ENCODE results near the gene TACC2.
"Not testable (repeated sequence)": the region's sequence is repeated elsewhere in the genome, so short reads cannot be mapped to it uniquely, and the experiment has no call there.

The TACC2 gene

GRCh38 chr10:122203180-122203579, 214.2 kb downstream of the TACC2 start:
- not testable (repeated sequence) for H3K27me3 ChIP-seq (replicated peaks; ENCODE audit: control insufficient read depth, insufficient read depth, low read length, poor library complexity, severe bottlenecking); H3K36me3 ChIP-seq (ENCODE audit: control insufficient read depth, insufficient read depth, low read length); H3K4me1 ChIP-seq (ENCODE audit: control insufficient read depth, insufficient read depth, low read length, poor library complexity, severe bottlenecking); H3K9me3 ChIP-seq (ENCODE audit: control insufficient read depth, low read length); DNase-seq; H3K4me3 ChIP-seq (ENCODE audit: insufficient read depth, low read depth, low read length, poor library complexity, severe bottlenecking); H3K27ac ChIP-seq (ENCODE audit: insufficient read depth, low read length, poor library complexity, severe bottlenecking)

GRCh38 chr10:122204691-122205489, 215.9 kb downstream of the TACC2 start:
- Histone ChIP-seq H3K27me3 (replicated peaks; ENCODE audit: control insufficient read depth, insufficient read depth, low read length, poor library complexity, severe bottlenecking) (no peaks in the 10 kb centered on the region), H3K27ac (ENCODE audit: insufficient read depth, low read length, poor library complexity, severe bottlenecking) (no peak overlapping the region), H3K4me1 (ENCODE audit: control insufficient read depth, insufficient read depth, low read length, poor library complexity, severe bottlenecking) (no peaks in the 10 kb centered on the region), H3K36me3 (ENCODE audit: control insufficient read depth, insufficient read depth, low read length) (no peaks in the 10 kb centered on the region), H3K9me3 (ENCODE audit: control insufficient read depth, low read length) (no peaks in the 10 kb centered on the region), H3K4me3 (ENCODE audit: insufficient read depth, low read depth, low read length, poor library complexity, severe bottlenecking) (no peak overlapping the region)
- no peak for DNase-seq

- no peak overlapping the region for H3K27ac ChIP-seq (ENCODE audit: insufficient read depth, low read length, poor library complexity, severe bottlenecking)
- no peaks in the 10 kb centered on the region for H3K27me3 ChIP-seq (replicated peaks; ENCODE audit: control insufficient read depth, insufficient read depth, low read length, poor library complexity, severe bottlenecking)
- no peaks in the 10 kb centered on the region for H3K36me3 ChIP-seq (ENCODE audit: control insufficient read depth, insufficient read depth, low read length)
- no peak overlapping the region for H3K4me3 ChIP-seq (ENCODE audit: insufficient read depth, low read depth, low read length, poor library complexity, severe bottlenecking)
- H3K9me3 ChIP-seq (ENCODE audit: control insufficient read depth, low read length), result no peaks in the 10 kb centered on the region
- DNase-seq, result no peak
- no peaks in the 10 kb centered on the region for H3K4me1 ChIP-seq (ENCODE audit: control insufficient read depth, insufficient read depth, low read length, poor library complexity, severe bottlenecking)
Measured at GRCh38 chr10:122206471-122207065, 217.6 kb downstream of the TACC2 start.

GRCh38 chr10:122207163-122207562, 218.2 kb downstream of the TACC2 start:
- no peak overlapping the region for H3K4me3 ChIP-seq (ENCODE audit: insufficient read depth, low read depth, low read length, poor library complexity, severe bottlenecking)
- no peaks in the 10 kb centered on the region for H3K9me3 ChIP-seq (ENCODE audit: control insufficient read depth, low read length)
- no peaks in the 10 kb centered on the region for H3K36me3 ChIP-seq (ENCODE audit: control insufficient read depth, insufficient read depth, low read length)
- H3K4me1 ChIP-seq (ENCODE audit: control insufficient read depth, insufficient read depth, low read length, poor library complexity, severe bottlenecking), result no peaks in the 10 kb centered on the region
- H3K27me3 ChIP-seq (replicated peaks; ENCODE audit: control insufficient read depth, insufficient read depth, low read length, poor library complexity, severe bottlenecking), result no peaks in the 10 kb centered on the region
- H3K27ac ChIP-seq (ENCODE audit: insufficient read depth, low read length, poor library complexity, severe bottlenecking), result no peak overlapping the region
- no peak for DNase-seq

- Histone ChIP-seq H3K9me3 (ENCODE audit: control insufficient read depth, low read length) (no peaks in the 10 kb centered on the region), H3K4me3 (ENCODE audit: insufficient read depth, low read depth, low read length, poor library complexity, severe bottlenecking) (no peak overlapping the region), H3K36me3 (ENCODE audit: control insufficient read depth, insufficient read depth, low read length) (no peaks in the 10 kb centered on the region), H3K4me1 (ENCODE audit: control insufficient read depth, insufficient read depth, low read length, poor library complexity, severe bottlenecking) (no peaks in the 10 kb centered on the region), H3K27ac (ENCODE audit: insufficient read depth, low read length, poor library complexity, severe bottlenecking) (no peak overlapping the region), H3K27me3 (replicated peaks; ENCODE audit: control insufficient read depth, insufficient read depth, low read length, poor library complexity, severe bottlenecking) (no peaks in the 10 kb centered on the region)
- no peak for DNase-seq
Measured at GRCh38 chr10:122207596-122207995, 218.6 kb downstream of the TACC2 start.

- no peaks in the 10 kb centered on the region for H3K4me1 ChIP-seq (ENCODE audit: control insufficient read depth, insufficient read depth, low read length, poor library complexity, severe bottlenecking)
- H3K36me3 ChIP-seq (ENCODE audit: control insufficient read depth, insufficient read depth, low read length), result no peaks in the 10 kb centered on the region
- H3K9me3 ChIP-seq (ENCODE audit: control insufficient read depth, low read length), result no peaks in the 10 kb centered on the region
- no peak for DNase-seq
- no peak overlapping the region for H3K4me3 ChIP-seq (ENCODE audit: insufficient read depth, low read depth, low read length, poor library complexity, severe bottlenecking)
- H3K27ac ChIP-seq (ENCODE audit: insufficient read depth, low read length, poor library complexity, severe bottlenecking), result no peak overlapping the region
- H3K27me3 ChIP-seq (replicated peaks; ENCODE audit: control insufficient read depth, insufficient read depth, low read length, poor library complexity, severe bottlenecking), result no peaks in the 10 kb centered on the region
Measured at GRCh38 chr10:122208571-122209430, 219.8 kb downstream of the TACC2 start.

GRCh38 chr10:122210481-122211265, 221.7 kb downstream of the TACC2 start:
- no peaks in the 10 kb centered on the region for H3K36me3 ChIP-seq (ENCODE audit: control insufficient read depth, insufficient read depth, low read length)
- no peaks in the 10 kb centered on the region for H3K9me3 ChIP-seq (ENCODE audit: control insufficient read depth, low read length)
- H3K4me3 ChIP-seq (ENCODE audit: insufficient read depth, low read depth, low read length, poor library complexity, severe bottlenecking), result no peak overlapping the region
- H3K27ac ChIP-seq (ENCODE audit: insufficient read depth, low read length, poor library complexity, severe bottlenecking), result no peak overlapping the region
- no peaks in the 10 kb centered on the region for H3K4me1 ChIP-seq (ENCODE audit: control insufficient read depth, insufficient read depth, low read length, poor library complexity, severe bottlenecking)
- no peaks in the 10 kb centered on the region for H3K27me3 ChIP-seq (replicated peaks; ENCODE audit: control insufficient read depth, insufficient read depth, low read length, poor library complexity, severe bottlenecking)
- no peak for DNase-seq

- no peaks in the 10 kb centered on the region for H3K36me3 ChIP-seq (ENCODE audit: control insufficient read depth, insufficient read depth, low read length)
Measured at GRCh38 chr10:122213364-122213763, 224.4 kb downstream of the TACC2 start.

GRCh38 chr10:122213766-122214165, 224.8 kb downstream of the TACC2 start:
- H3K4me3 ChIP-seq (ENCODE audit: insufficient read depth, low read depth, low read length, poor library complexity, severe bottlenecking), result no peak overlapping the region
- no peaks in the 10 kb centered on the region for H3K27me3 ChIP-seq (replicated peaks; ENCODE audit: control insufficient read depth, insufficient read depth, low read length, poor library complexity, severe bottlenecking)
- no peaks in the 10 kb centered on the region for H3K4me1 ChIP-seq (ENCODE audit: control insufficient read depth, insufficient read depth, low read length, poor library complexity, severe bottlenecking)
- no peaks in the 10 kb centered on the region for H3K9me3 ChIP-seq (ENCODE audit: control insufficient read depth, low read length)
- no peaks in the 10 kb centered on the region for H3K36me3 ChIP-seq (ENCODE audit: control insufficient read depth, insufficient read depth, low read length)
- no peak for DNase-seq
- H3K27ac ChIP-seq (ENCODE audit: insufficient read depth, low read length, poor library complexity, severe bottlenecking), result no peak overlapping the region

More at GRCh38 chr10:122213364-122213763, 224.4 kb downstream of the TACC2 start:
- Histone ChIP-seq H3K4me1 (ENCODE audit: control insufficient read depth, insufficient read depth, low read length, poor library complexity, severe bottlenecking) (no peaks in the 10 kb centered on the region), H3K9me3 (ENCODE audit: control insufficient read depth, low read length) (no peaks in the 10 kb centered on the region), H3K4me3 (ENCODE audit: insufficient read depth, low read depth, low read length, poor library complexity, severe bottlenecking) (no peak overlapping the region), H3K27me3 (replicated peaks; ENCODE audit: control insufficient read depth, insufficient read depth, low read length, poor library complexity, severe bottlenecking) (no peaks in the 10 kb centered on the region), H3K27ac (ENCODE audit: insufficient read depth, low read length, poor library complexity, severe bottlenecking) (no peak overlapping the region)
- DNase-seq, result no peak
